A549 (cell line): Measurements from ENCODE around the gene BCAS3.

Experiments
- CEBPB ChIP-seq, 2 experiments: fragments of >200 bp in 1 of 2; sonication (Bioruptor Twin) in 1 of 2; formaldehyde crosslinking in 1 of 2; IDR thresholded peaks; 2 replicates each; pipeline ENCODE4 v1.6.1; 2012 to 2016
- CHD2 ChIP-seq: fragments of 150-350 bp; IDR thresholded peaks from 2 replicates; pipeline ENCODE4 v1.6.1; 2014; ENCODE audit warnings: low read length; ENCODE audit not compliant: partially characterized antibody
- JUNB ChIP-seq: fragments of >200 bp; sonication (Bioruptor Twin); formaldehyde crosslinking; IDR thresholded peaks from 2 replicates; pipeline ENCODE4 v1.6.1; 2016
- MAZ ChIP-seq: fragments of 150-350 bp; IDR thresholded peaks from 2 replicates; pipeline ENCODE4 v1.6.1; 2014; ENCODE audit warnings: antibody characterized with exemption, low read depth, low read length, borderline replicate concordance
- MYC ChIP-seq: IDR thresholded peaks from 2 replicates; pipeline ENCODE4 v1.6.1; 2012; ENCODE audit warnings: mild to moderate bottlenecking, inconsistent platforms, low read length, improper control_type of control experiment, borderline replicate concordance
- PHF8 ChIP-seq: fragments of 200-600 bp; sonication (generic); IDR thresholded peaks from 2 replicates; pipeline ENCODE4 v1.6.1; 2016; ENCODE audit warnings: low read depth, mild to moderate bottlenecking, antibody characterized with exemption, moderate library complexity, borderline replicate concordance
- RAD21 ChIP-seq, 2 experiments: fragments of >200 bp in 1 of 2; sonication (Bioruptor Twin) in 1 of 2; formaldehyde crosslinking in 1 of 2; IDR thresholded peaks in 1 of 2; conservative IDR thresholded peaks in 1 of 2; 2 replicates in 1 of 2; 3 replicates in 1 of 2; pipeline ENCODE4 v1.6.1; 2012 to 2018; ENCODE audit warnings: inconsistent platforms in 1 of 2
- RCOR1 ChIP-seq: fragments of 150-350 bp; IDR thresholded peaks from 2 replicates; pipeline ENCODE4 v1.6.1; 2014; ENCODE audit warnings: antibody characterized with exemption, low read length, low read depth
- RFX5 ChIP-seq: fragments of 450-650 bp; IDR thresholded peaks from 2 replicates; pipeline ENCODE4 v1.7.1; 2014; ENCODE audit warnings: antibody characterized with exemption, mild to moderate bottlenecking, moderate library complexity
- RNF2 ChIP-seq: fragments of 200-600 bp; sonication (generic); IDR thresholded peaks from 2 replicates; pipeline ENCODE4 v1.6.1; 2016; ENCODE audit warnings: low read depth, mild to moderate bottlenecking, antibody characterized with exemption, moderate library complexity, borderline replicate concordance
- SMC3 ChIP-seq: fragments of >200 bp; sonication (Bioruptor Twin); formaldehyde crosslinking; IDR thresholded peaks from 3 replicates; pipeline ENCODE4 v1.6.1; 2018; ENCODE audit warnings: inconsistent platforms
- TF ChIP-seq, protein P1 (sequence below): fragments of >200 bp; sonication (Bioruptor Twin); formaldehyde crosslinking; IDR thresholded peaks from 3 replicates; pipeline ENCODE4 v1.5.1; 2016

DNA sequence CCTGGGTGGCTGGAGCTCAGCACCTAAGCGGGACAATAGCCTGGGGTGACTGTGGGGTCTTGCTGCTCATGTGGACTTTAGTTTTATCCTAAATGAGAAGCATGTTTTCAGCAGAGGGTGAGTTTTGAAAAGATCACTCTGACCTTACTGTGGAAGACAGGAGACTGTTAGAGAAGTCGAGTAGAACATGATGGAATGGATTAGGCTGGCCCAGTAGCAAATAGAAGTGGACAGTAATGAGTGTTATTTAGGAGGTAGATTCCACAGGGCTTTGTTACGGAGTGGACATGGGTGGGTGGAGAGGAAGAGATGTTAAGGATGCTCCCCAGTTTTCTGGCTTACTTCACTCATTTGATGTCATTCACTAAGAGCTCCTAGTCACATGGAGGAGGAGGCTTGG lies 648.7 kb downstream of the BCAS3 start:
- TF ChIP-seq, protein P1, sequence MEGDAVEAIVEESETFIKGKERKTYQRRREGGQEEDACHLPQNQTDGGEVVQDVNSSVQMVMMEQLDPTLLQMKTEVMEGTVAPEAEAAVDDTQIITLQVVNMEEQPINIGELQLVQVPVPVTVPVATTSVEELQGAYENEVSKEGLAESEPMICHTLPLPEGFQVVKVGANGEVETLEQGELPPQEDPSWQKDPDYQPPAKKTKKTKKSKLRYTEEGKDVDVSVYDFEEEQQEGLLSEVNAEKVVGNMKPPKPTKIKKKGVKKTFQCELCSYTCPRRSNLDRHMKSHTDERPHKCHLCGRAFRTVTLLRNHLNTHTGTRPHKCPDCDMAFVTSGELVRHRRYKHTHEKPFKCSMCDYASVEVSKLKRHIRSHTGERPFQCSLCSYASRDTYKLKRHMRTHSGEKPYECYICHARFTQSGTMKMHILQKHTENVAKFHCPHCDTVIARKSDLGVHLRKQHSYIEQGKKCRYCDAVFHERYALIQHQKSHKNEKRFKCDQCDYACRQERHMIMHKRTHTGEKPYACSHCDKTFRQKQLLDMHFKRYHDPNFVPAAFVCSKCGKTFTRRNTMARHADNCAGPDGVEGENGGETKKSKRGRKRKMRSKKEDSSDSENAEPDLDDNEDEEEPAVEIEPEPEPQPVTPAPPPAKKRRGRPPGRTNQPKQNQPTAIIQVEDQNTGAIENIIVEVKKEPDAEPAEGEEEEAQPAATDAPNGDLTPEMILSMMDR: no peak
- no peak for TF ChIP-seq MYC
- no peak for TF ChIP-seq RFX5
- TF ChIP-seq MAZ: no peak
- no peak for TF ChIP-seq CEBPB (IDR thresholded peaks at IDR 0.05)
- no peak for TF ChIP-seq RAD21 (conservative IDR thresholded peaks at IDR 0.05 in 1 of 2, IDR thresholded peaks at IDR 0.05 in 1 of 2)
- TF ChIP-seq CHD2: no peak
- no peak for TF ChIP-seq JUNB
- TF ChIP-seq SMC3: no peak
- TF ChIP-seq PHF8: no peak
- no peak for TF ChIP-seq RCOR1
- TF ChIP-seq RNF2: no peak
